ENCODE results near the gene KDR. TPM values are rescaled to one million over a fixed set of nuclear protein-coding genes. Genes with fewer than 3 reads are reported as not detected.
A peak's percentile ranks its signal among the peaks of the same experiment; 100 is the strongest.

Gene KDR
- total RNA-seq, 4 donors from 2014 or later = 4.3 to 13.9 (median 8.7) TPM

- DNase-seq (ENCODE audit: low spot score in 2 of 2) = no peak
- WGBS, 2 donors = 76 to 91% methylated on average over 2 of the region's 2 CpGs
- TF ChIP-seq POLR2A (IDR thresholded peaks at IDR 0.05) = no peak
- TF ChIP-seq CTCF (IDR thresholded peaks at IDR 0.05) = no peak
- intact Hi-C loops (cut with DNase I; ENCODE audit: low total_unique reads) = no loop called here
- no peak overlapping the region for H3K4me3 ChIP-seq (ENCODE audit: low read depth, poor library complexity, severe bottlenecking)
Observed at GRCh38 chr4:55051532-55051931, 73.9 kb downstream of the KDR start.

- intact Hi-C loops (cut with DNase I; ENCODE audit: low total_unique reads) = no loop called here
- TF ChIP-seq POLR2A (IDR thresholded peaks at IDR 0.05) = no peak
- TF ChIP-seq CTCF (IDR thresholded peaks at IDR 0.05) = no peak
- WGBS, 2 donors = 73 to 75% methylated on average over 1 of the region's 1 CpG
- H3K4me3 ChIP-seq (ENCODE audit: low read depth, poor library complexity, severe bottlenecking) = no peak overlapping the region
- no peak for DNase-seq (ENCODE audit: low spot score in 2 of 2)
Observed at GRCh38 chr4:55050418-55050950, 74.9 kb downstream of the KDR start.

- TF ChIP-seq POLR2A (IDR thresholded peaks at IDR 0.05) = no peak
- 14 to 20% methylated on average over 2 of the region's 2 CpGs for WGBS, 2 donors
- DNase-seq (ENCODE audit: low spot score in 2 of 2) = peak in 1 of 2 donors; percentile 61
- H3K4me3 ChIP-seq (ENCODE audit: low read depth, poor library complexity, severe bottlenecking) = no peak overlapping the region
- intact Hi-C loops (cut with DNase I; ENCODE audit: low total_unique reads) = loop anchor here (1.0 kb wide), 1 partner anchor 34 kb away; no protein-coding TSS in a partner anchor
Observed at GRCh38 chr4:55038176-55038890, 87.1 kb downstream of the KDR start.

GRCh38 chr4:55037728-55038127 is 87.7 kb downstream of the KDR start:
- 60 to 69% methylated on average over 1 of the region's 1 CpG for WGBS, 2 donors
- DNase-seq (ENCODE audit: low spot score in 2 of 2) = no peak
- H3K4me3 ChIP-seq (ENCODE audit: low read depth, poor library complexity, severe bottlenecking) = no peak overlapping the region
- intact Hi-C loops (cut with DNase I; ENCODE audit: low total_unique reads) = loop anchor here (1.0 kb wide), 1 partner anchor 35 kb away; no protein-coding TSS in a partner anchor
- TF ChIP-seq CTCF (IDR thresholded peaks at IDR 0.05) (no peak), POLR2A (IDR thresholded peaks at IDR 0.05) (no peak)

GRCh38 chr4:55036405-55036804 is 89.0 kb downstream of the KDR start:
- DNase-seq (ENCODE audit: low spot score in 2 of 2) = no peak
- H3K4me3 ChIP-seq (ENCODE audit: low read depth, poor library complexity, severe bottlenecking) = no peak overlapping the region
- no peak for TF ChIP-seq POLR2A (IDR thresholded peaks at IDR 0.05)
- TF ChIP-seq CTCF (IDR thresholded peaks at IDR 0.05) = no peak
- intact Hi-C loops (cut with DNase I; ENCODE audit: low total_unique reads) = no loop called here
- 44 to 60% methylated on average over 3 of the region's 3 CpGs for WGBS, 2 donors

- no peak overlapping the region for H3K4me3 ChIP-seq (ENCODE audit: low read depth, poor library complexity, severe bottlenecking)
- TF ChIP-seq POLR2A (IDR thresholded peaks at IDR 0.05) (no peak), CTCF (IDR thresholded peaks at IDR 0.05) (no peak)
- intact Hi-C loops (cut with DNase I; ENCODE audit: low total_unique reads) = no loop called here
- DNase-seq (ENCODE audit: low spot score in 2 of 2) = no peak
- 46 to 48% methylated on average over 1 of the region's 1 CpG for WGBS, 2 donors
Observed at GRCh38 chr4:55035892-55036291, 89.5 kb downstream of the KDR start.
